ENCODE measurements around the gene INHBE.

DNA sequence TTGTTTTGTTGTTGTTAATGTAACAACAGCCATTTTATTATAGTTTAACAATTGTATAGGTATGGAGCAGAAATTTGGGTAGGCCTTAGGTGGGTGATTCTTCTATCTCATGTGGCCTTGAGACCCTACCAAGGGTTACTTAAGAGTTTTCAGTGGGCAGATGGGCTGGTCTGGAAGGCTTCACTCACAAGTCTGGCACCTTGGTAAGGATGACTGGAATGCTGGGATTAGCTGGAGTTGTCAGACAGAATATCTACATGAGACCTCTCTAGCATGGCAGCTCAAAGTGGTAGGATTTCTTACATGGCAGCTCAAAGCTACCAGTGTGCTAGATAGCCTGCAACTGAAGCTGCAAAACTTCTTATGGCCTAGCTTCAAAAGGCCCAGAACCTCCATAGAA is 30.6 kb downstream of the INHBE start:
- TF ChIP-seq, protein P1, sequence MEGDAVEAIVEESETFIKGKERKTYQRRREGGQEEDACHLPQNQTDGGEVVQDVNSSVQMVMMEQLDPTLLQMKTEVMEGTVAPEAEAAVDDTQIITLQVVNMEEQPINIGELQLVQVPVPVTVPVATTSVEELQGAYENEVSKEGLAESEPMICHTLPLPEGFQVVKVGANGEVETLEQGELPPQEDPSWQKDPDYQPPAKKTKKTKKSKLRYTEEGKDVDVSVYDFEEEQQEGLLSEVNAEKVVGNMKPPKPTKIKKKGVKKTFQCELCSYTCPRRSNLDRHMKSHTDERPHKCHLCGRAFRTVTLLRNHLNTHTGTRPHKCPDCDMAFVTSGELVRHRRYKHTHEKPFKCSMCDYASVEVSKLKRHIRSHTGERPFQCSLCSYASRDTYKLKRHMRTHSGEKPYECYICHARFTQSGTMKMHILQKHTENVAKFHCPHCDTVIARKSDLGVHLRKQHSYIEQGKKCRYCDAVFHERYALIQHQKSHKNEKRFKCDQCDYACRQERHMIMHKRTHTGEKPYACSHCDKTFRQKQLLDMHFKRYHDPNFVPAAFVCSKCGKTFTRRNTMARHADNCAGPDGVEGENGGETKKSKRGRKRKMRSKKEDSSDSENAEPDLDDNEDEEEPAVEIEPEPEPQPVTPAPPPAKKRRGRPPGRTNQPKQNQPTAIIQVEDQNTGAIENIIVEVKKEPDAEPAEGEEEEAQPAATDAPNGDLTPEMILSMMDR (IDR thresholded peaks at IDR 0.05), result no peak
- no peak for TF ChIP-seq EP300 (IDR thresholded peaks at IDR 0.05)
- no peak for TF ChIP-seq POLR2A (IDR thresholded peaks at IDR 0.05)
